D721Med (cell line): Measurements from ENCODE around the gene DEPDC1B.

Experiments used
- DNase-seq: peaks from one replicate; pipeline ENCODE4 v3.0.0; 2011; ENCODE audit warnings: low spot score; ENCODE audit not compliant: insufficient read length
- FAIRE-seq: peaks from 2 replicates; lab custom pipeline; 2011; peaks lifted over from hg19 to GRCh38; lab: Jason Lieb, UNC
- CTCF ChIP-seq: IDR thresholded peaks from 2 replicates; pipeline ENCODE4 v1.5.1; 2012; ENCODE audit warnings: mild to moderate bottlenecking, control low read depth; ENCODE audit not compliant: insufficient read depth; ENCODE audit errors: missing control alignments

The DEPDC1B gene

GRCh38 chr5:60679816-60680215, 20.1 kb downstream of the DEPDC1B start:
- TF ChIP-seq CTCF = no peak
- DNase-seq (no peak), FAIRE-seq (no peak)

GRCh38 chr5:60677850-60678664, 21.9 kb downstream of the DEPDC1B start:
- peak; percentile 50 for TF ChIP-seq CTCF
- no peak for FAIRE-seq
- no peak for DNase-seq

GRCh38 chr5:60675286-60675685, 24.7 kb downstream of the DEPDC1B start:
- FAIRE-seq (no peak), DNase-seq (no peak)
- TF ChIP-seq CTCF = no peak

GRCh38 chr5:60674251-60675069, 25.5 kb downstream of the DEPDC1B start:
- TF ChIP-seq CTCF = no peak

GRCh38 chr5:60673334-60673733, 26.6 kb downstream of the DEPDC1B start:
- no peak for DNase-seq

More at GRCh38 chr5:60674251-60675069, 25.5 kb downstream of the DEPDC1B start:
- FAIRE-seq (no peak), DNase-seq (no peak)

GRCh38 chr5:60672693-60673264, 27.2 kb downstream of the DEPDC1B start:
- TF ChIP-seq CTCF = no peak
- FAIRE-seq (no peak), DNase-seq (no peak)

More at GRCh38 chr5:60673334-60673733, 26.6 kb downstream of the DEPDC1B start:
- TF ChIP-seq CTCF = no peak
- no peak for FAIRE-seq
